Measurements from ENCODE around the gene DEPDC7. TPM values are rescaled to one million over a fixed set of nuclear protein-coding genes. Genes with fewer than 3 reads are reported as not detected.

DEPDC7 gene
- total RNA-seq, 4 donors from 2014 or later = 0.46 to 1.8 (median 0.87) TPM

DNA sequence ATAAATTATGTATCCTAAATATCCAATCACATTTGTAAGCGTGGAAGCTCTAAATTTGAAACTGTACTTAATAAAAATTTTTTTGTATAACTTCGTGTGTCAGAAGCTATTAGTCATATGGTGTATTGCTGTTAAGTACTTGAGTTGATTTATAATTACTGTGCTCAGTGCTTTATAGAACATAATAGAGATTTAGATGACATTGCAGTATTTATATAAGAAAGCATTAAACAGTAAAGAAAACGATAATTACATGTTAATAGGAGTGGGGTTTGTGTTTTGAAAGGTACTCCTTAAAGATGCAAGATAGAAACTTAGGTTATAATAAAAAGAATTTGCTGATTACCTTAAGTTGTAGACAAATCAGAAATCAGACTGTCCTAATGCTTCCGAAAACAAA lies 17.8 kb downstream of the DEPDC7 start:
- ATAC-seq (ENCODE audit: low FRiP score) = no peak
- DNase-seq (ENCODE audit: low spot score) = no peak
- TF ChIP-seq, protein P1, sequence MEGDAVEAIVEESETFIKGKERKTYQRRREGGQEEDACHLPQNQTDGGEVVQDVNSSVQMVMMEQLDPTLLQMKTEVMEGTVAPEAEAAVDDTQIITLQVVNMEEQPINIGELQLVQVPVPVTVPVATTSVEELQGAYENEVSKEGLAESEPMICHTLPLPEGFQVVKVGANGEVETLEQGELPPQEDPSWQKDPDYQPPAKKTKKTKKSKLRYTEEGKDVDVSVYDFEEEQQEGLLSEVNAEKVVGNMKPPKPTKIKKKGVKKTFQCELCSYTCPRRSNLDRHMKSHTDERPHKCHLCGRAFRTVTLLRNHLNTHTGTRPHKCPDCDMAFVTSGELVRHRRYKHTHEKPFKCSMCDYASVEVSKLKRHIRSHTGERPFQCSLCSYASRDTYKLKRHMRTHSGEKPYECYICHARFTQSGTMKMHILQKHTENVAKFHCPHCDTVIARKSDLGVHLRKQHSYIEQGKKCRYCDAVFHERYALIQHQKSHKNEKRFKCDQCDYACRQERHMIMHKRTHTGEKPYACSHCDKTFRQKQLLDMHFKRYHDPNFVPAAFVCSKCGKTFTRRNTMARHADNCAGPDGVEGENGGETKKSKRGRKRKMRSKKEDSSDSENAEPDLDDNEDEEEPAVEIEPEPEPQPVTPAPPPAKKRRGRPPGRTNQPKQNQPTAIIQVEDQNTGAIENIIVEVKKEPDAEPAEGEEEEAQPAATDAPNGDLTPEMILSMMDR (IDR thresholded peaks at IDR 0.05) = no peak

DNA sequence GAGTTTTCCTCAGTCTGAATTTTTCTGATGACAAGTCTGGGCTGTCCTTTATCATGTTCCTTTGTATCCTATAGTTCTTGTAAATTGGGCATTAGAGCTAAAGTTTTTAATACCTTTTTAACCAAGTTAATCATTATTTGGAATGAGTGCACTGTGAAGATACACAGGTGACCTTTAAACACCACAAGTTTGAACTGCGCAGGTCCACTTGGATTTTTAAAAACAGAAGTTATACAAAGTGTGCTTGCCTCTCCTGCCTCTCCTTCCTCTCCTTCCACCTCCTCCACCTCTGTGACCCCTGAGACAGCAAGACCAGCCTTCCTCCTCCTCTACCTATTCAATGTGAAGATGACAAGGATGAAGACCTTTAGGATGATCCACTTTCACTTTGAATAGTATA lies 19.3 kb downstream of the DEPDC7 start:
- no peak for DNase-seq (ENCODE audit: low spot score)
- TF ChIP-seq, protein P1 (IDR thresholded peaks at IDR 0.05) = no peak
- no peak for ATAC-seq (ENCODE audit: low FRiP score)

DNA sequence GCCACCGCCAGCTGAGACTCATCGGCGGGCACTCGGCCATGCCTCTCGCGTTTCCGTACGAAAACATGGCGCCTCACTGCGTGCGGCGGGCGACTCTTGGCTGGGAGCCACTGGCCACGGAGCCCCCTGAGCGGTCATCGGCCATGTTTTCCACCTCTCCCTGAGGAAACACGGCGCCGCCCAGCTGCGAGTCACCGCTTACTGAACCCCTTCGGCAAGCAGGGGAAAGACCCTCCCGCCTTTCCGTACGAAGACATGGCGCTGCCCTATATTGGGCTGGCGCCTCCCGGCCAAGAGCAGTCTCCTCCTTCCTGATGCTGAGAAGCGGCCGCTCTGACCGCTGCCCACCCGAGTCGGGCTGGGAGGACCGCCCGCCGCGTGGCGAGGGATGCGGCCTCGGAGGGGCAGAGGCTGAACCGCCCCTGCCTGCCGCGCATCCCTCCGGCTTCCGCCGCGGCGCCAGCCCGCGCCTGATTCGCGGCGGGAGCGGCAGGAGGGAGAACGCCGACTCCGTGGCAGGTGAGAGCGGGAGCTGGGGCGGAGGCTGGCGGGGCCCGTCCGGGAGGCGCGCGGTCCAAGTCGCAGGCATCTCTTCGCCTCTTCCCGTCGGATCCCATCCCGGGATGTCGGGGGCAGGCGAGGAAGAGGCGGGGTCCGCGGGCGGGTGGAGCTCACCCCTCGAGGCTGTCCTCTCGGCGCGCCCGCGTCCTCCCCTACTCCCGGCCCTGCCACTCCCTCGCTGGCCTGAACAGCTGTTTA lies 23.8 kb downstream of the DEPDC7 start, which contains the start of gene TCP11L1:
Gene TCP11L1 (plus strand): TSS at position 299 of the 759 bp plus-strand sequence. CDS start 4,202 bp downstream, outside the sequence.
- DNase-seq (ENCODE audit: low spot score) (peak; percentile 75), ATAC-seq (ENCODE audit: low FRiP score) (peak; percentile 98)
- TF ChIP-seq, protein P1 (IDR thresholded peaks at IDR 0.05) = no peak

DNA sequence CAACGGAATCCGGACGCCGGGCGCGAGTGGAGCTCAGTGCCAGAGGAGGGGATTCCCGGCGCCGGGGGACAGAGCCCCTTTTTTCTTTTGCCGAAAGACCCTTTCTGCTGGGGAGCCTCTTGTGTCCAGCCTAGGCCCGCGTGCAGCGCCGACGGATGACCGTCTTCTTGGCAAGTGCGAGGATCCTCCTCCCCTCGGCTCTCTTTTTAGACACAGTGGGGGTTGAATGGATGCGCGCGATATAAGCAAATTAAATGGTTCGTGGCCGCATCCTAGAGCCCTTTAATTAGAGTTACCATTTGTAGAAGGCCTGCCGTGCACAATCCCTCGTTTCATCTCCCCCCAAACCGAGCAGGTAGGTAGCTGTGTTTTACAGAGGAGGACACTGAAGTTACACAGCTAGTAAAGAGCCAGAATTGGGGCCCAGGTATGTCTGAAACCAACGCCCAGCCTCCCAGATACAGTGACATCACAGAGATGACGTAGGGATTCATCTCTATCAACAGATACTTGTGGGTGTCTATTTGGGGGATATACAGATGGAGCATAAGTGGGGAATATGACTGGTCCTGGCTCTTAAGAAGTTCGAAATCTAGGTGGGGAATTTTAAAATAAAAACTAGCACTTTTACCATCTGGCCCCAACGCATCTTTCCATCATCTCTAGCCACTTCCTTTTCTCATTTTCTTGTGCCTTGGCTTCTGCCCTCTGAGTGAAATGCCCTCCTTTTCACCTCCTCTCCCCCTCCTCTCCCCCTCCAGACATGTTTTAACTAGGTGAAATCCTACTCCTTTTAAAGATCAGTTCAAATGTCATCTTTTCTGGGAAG lies 24.6 kb downstream of the DEPDC7 start:
- DNase-seq (ENCODE audit: low spot score) (no peak), ATAC-seq (ENCODE audit: low FRiP score) (no peak)
- TF ChIP-seq, protein P1 (IDR thresholded peaks at IDR 0.05) = no peak

DNA sequence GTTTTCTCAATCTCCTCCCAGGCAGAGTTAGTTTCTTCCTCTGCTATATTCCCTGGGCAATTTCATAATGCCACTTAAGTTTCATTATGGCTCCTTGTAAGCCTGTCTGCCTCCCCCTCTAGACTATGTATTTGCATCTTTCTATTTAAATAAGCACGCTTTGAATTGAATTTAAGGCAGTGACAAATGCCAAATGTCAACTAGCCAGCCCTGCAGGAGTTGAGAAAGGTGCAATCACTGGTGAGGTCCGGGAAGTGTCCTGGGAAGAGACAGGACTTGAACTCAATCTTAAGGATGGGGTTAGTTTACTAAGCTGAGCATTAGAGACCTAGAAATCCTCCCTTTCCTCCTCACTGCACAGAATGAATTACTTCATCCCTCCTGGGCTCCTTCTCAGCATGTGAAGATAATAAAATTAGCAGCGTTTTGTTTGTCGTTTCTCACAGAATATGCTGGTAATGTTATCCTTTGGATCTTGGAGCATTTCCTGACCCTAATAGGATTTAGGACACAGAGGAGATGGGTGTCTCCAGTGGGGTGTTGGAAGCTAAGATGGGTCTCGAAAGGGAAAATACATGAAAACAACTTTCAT lies 25.3 kb downstream of the DEPDC7 start:
- no peak for DNase-seq (ENCODE audit: low spot score)

DNA sequence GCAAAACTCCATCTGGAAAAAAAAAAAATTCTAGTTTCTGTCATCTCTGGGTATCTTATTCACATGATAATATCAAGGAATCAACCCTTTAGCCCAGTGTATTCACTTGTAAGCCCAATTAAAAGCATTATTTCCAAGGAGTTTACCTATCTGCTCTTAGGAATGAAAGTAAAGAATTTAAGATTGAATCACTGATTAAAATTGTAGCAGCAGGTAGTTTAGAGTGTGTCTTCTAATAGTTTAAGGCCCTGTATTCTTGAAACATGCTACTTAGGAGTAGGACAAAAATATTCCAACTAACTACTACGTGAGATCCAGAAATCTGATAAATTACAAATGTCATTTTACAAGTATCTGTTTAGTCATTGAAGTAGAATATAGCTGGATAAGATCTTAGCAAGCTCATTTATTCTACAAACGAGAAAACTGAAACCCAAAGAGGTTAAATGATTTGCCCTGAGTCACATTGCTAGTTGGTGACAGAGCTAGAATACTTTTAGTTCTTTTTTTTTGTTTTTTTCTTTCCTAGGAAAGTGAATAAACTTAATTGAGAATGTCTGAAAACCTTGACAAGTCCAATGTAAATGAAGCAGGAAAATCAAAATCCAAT lies 27.6 kb downstream of the DEPDC7 start:
- DNase-seq (ENCODE audit: low spot score) (no peak), ATAC-seq (ENCODE audit: low FRiP score) (no peak)
- TF ChIP-seq, protein P1 (IDR thresholded peaks at IDR 0.05) = no peak

More for the DNA sequence above, 25.3 kb downstream of the DEPDC7 start:
- TF ChIP-seq, protein P1 (IDR thresholded peaks at IDR 0.05) = no peak
- ATAC-seq (ENCODE audit: low FRiP score) = no peak
